HCT116 (cell line): ENCODE data around the gene SUCLG2. TPM values are rescaled to one million over a fixed set of nuclear protein-coding genes. Genes with fewer than 3 reads are reported as not detected.

Experiments used
- ATAC-seq: fragments of 200-7000 bp; cut with Tn5 transposase; 2 replicates; pipeline ENCODE4 v1.9.1; 2020; ENCODE audit warnings: mild to moderate bottlenecking, moderate library complexity
- BruUV-seq: library from RNA; stranded (reverse); fragments of 400-500 nt; replicated peaks from 2 replicates; lab custom pipeline; 2021; lab: Mats Ljungman, UMichigan
- CTCF ChIA-PET: fragments of 300-600 bp; sonication (Branson Sonifier 250); formaldehyde crosslinking; loops from one replicate; lab custom pipeline; 2021; ENCODE audit warnings: antibody characterized with exemption; lab: Charles Lee
- POLR2A ChIA-PET: fragments of 300-600, 350-600 bp; sonication (Branson Sonifier 250); formaldehyde crosslinking; loops from one replicate; lab custom pipeline; 2021; ENCODE audit warnings: antibody characterized with exemption; lab: Charles Lee
- RAD21 ChIA-PET, 2 experiments: fragments of 300-600 bp; sonication (Branson Sonifier 250); formaldehyde crosslinking; loops; one replicate each; lab custom pipeline; 2023; ENCODE audit warnings: low total read pairs in 2 of 2; ENCODE audit not compliant: uncharacterized antibody in 2 of 2, unreplicated experiment in 2 of 2, low non-redundant PET in 1 of 2; lab: Charles Lee
- DNase-seq: peaks from one replicate; pipeline ENCODE4 v3.0.0-alpha.2; 2010; ENCODE audit warnings: low read depth, low spot score
- H2AFZ ChIP-seq: fragments of 200-600 bp; shearing (Covaris generic), sonication (generic); 2 replicates; pipeline ENCODE4 v1.6.1; 2017; ENCODE audit warnings: low read depth, mixed run types, mixed read lengths, antibody characterized with exemption, low read length; ENCODE audit not compliant: poor library complexity, severe bottlenecking
- H3K27ac ChIP-seq: 2 replicates; pipeline ENCODE4 v1.5.1; 2012; ENCODE audit warnings: low read depth, low read length
- H3K27me3 ChIP-seq: fragments of 200-600 bp; sonication (generic); 2 replicates; pipeline ENCODE4 v1.6.1; 2016; ENCODE audit warnings: mixed run types, low read length, mixed read lengths; ENCODE audit not compliant: insufficient read depth
- H3K36me3 ChIP-seq, 2 experiments: fragments of 200-500 bp in 1 of 2; fragments of 200-600 bp in 1 of 2; sonication (Bioruptor generic) in 1 of 2; sonication (generic) in 1 of 2; 2 replicates each; pipeline versions ENCODE4 v1.5.1 to v1.6.1; 2014 to 2016; ENCODE audit warnings: low read length in 2 of 2, inconsistent platforms in 1 of 2, mixed read lengths in 1 of 2, mixed run types in 1 of 2; ENCODE audit not compliant: insufficient read depth in 2 of 2, control insufficient read depth in 1 of 2
- H3K4me1 ChIP-seq, 2 experiments: fragments of 200-600 bp in 1 of 2; sonication (generic) in 1 of 2; 2 replicates each; pipeline versions ENCODE4 v1.5.1 to v1.6.1; 2012 to 2017; ENCODE audit warnings: low read length in 2 of 2, inconsistent platforms in 1 of 2, mild to moderate bottlenecking in 1 of 2, mixed read lengths in 1 of 2, mixed run types in 1 of 2, moderate library complexity in 1 of 2; ENCODE audit not compliant: insufficient read depth in 2 of 2, control insufficient read depth in 1 of 2
- H3K4me2 ChIP-seq: fragments of 200-600 bp; sonication (generic); 2 replicates; pipeline ENCODE4 v1.6.1; 2017; ENCODE audit warnings: mixed run types, low read length, mixed read lengths
- H3K4me3 ChIP-seq, 2 experiments: fragments of 200-600 bp in 1 of 2; sonication (generic) in 1 of 2; replicated peaks in 1 of 2; 2 replicates each; pipeline ENCODE4 v1.5.1; 2011 to 2016; ENCODE audit warnings: low read length in 2 of 2, control low read depth in 1 of 2, low read depth in 1 of 2, mild to moderate bottlenecking in 1 of 2, mixed read lengths in 1 of 2, mixed run types in 1 of 2
- H3K79me2 ChIP-seq: fragments of 200-600 bp; sonication (generic); 2 replicates; pipeline ENCODE4 v1.6.1; 2017; ENCODE audit warnings: mild to moderate bottlenecking, mixed run types, low read length, moderate library complexity, mixed read lengths; ENCODE audit not compliant: insufficient read depth
- H3K9ac ChIP-seq: fragments of 200-600 bp; sonication (generic); 2 replicates; pipeline ENCODE4 v1.6.1; 2016; ENCODE audit warnings: low read length, mixed read lengths
- H3K9me2 ChIP-seq: fragments of 200-600 bp; sonication (generic), shearing (Covaris generic); 2 replicates; pipeline ENCODE4 v1.6.1; 2017; ENCODE audit warnings: mixed run types, mild to moderate bottlenecking, moderate library complexity; ENCODE audit not compliant: insufficient read depth
- H3K9me3 ChIP-seq, 2 experiments: fragments of 200-500 bp in 1 of 2; fragments of 200-600 bp in 1 of 2; sonication (Bioruptor generic) in 1 of 2; sonication (generic) in 1 of 2; 2 replicates each; pipeline ENCODE4 v1.6.1; 2014 to 2017; ENCODE audit warnings: low read length in 2 of 2, mixed read lengths in 2 of 2, inconsistent platforms in 1 of 2, low read depth in 1 of 2, mild to moderate bottlenecking in 1 of 2, mixed run types in 1 of 2, moderate library complexity in 1 of 2; ENCODE audit not compliant: control insufficient read depth in 1 of 2, insufficient read depth in 1 of 2
- H4K20me1 ChIP-seq: fragments of 200-600 bp; sonication (generic), shearing (Covaris generic); 2 replicates; pipeline ENCODE4 v1.6.1; 2017; ENCODE audit warnings: mixed run types, mild to moderate bottlenecking, moderate library complexity; ENCODE audit not compliant: insufficient read depth
- ATF3 ChIP-seq: IDR thresholded peaks from 2 replicates; pipeline ENCODE4 v1.6.1; 2012
- CBX3 ChIP-seq: IDR thresholded peaks from 2 replicates; pipeline ENCODE4 v1.6.1; 2012; ENCODE audit warnings: low read depth
- EGR1 ChIP-seq: IDR thresholded peaks from 2 replicates; pipeline ENCODE4 v1.6.1; 2012; ENCODE audit warnings: low read depth
- ELF1 ChIP-seq: IDR thresholded peaks from 2 replicates; pipeline ENCODE4 v1.6.1; 2012; ENCODE audit warnings: low read depth, borderline replicate concordance
- EZH2 ChIP-seq: fragments of 200-600 bp; sonication (generic); IDR thresholded peaks from 2 replicates; pipeline ENCODE4 v1.6.1; 2017; ENCODE audit warnings: antibody characterized with exemption, mixed run types
- EZH2phosphoT487 ChIP-seq: fragments of 200-600 bp; IDR thresholded peaks from 2 replicates; pipeline ENCODE4 v1.6.1; 2018; ENCODE audit warnings: antibody characterized with exemption, borderline replicate concordance
- FOSL1 ChIP-seq: IDR thresholded peaks from 2 replicates; pipeline ENCODE4 v1.6.1; 2012; ENCODE audit warnings: low read depth
- JUND ChIP-seq: IDR thresholded peaks from 2 replicates; pipeline ENCODE4 v1.6.1; 2012
- MAX ChIP-seq: IDR thresholded peaks from 2 replicates; pipeline ENCODE4 v1.6.1; 2012
- POLR2A ChIP-seq: IDR thresholded peaks from 2 replicates; pipeline ENCODE4 v1.7.0; 2011; ENCODE audit warnings: borderline replicate concordance; ENCODE audit not compliant: insufficient read depth, insufficient read length; ENCODE audit errors: extremely low read depth
- POLR2AphosphoS5 ChIP-seq: IDR thresholded peaks from 2 replicates; pipeline ENCODE4 v1.6.1; 2011; ENCODE audit warnings: mild to moderate bottlenecking, low read depth, low read length, moderate library complexity
- REST ChIP-seq: IDR thresholded peaks from 2 replicates; pipeline ENCODE4 v1.6.1; 2012; ENCODE audit warnings: low read depth
- SIN3A ChIP-seq: IDR thresholded peaks from 2 replicates; pipeline ENCODE4 v1.6.1; 2012; ENCODE audit warnings: low read depth
- SP1 ChIP-seq: IDR thresholded peaks from 2 replicates; pipeline ENCODE4 v1.6.1; 2012; ENCODE audit warnings: low read depth
- SRF ChIP-seq: IDR thresholded peaks from 2 replicates; pipeline ENCODE4 v1.6.1; 2012; ENCODE audit warnings: low read depth
- TCF7L2 ChIP-seq: IDR thresholded peaks from 2 replicates; pipeline ENCODE4 v1.7.0; 2011; ENCODE audit warnings: borderline replicate concordance, inconsistent platforms; ENCODE audit not compliant: insufficient read depth, insufficient read length; ENCODE audit errors: extremely low read depth
- ZNF274 ChIP-seq: fragments of 200-500 bp; sonication (Bioruptor generic); IDR thresholded peaks from 2 replicates; pipeline ENCODE4 v1.6.1; 2014; ENCODE audit warnings: mild to moderate bottlenecking, low read depth, low read length, inconsistent platforms
- intact Hi-C: fragments of 100-400 bp; cut with micrococcal nuclease; formaldehyde crosslinking; loops from 2 replicates; pipeline ENCODE4 v1.10.0; 2022
- total RNA-seq: library from RNA; stranded (reverse); gene quantifications from one replicate; pipeline ENCODE4 v1.2.1, GENCODE V29; 2021; ENCODE audit not compliant: unreplicated experiment

SUCLG2 gene
- total RNA-seq, 1 experiment from 2014 or later = 49.2 TPM

GRCh38 chr3:67461667-67462142 lies 192.7 kb downstream of the SUCLG2 start:
- ChIA-PET RAD21 (no interaction called here), POLR2A (no interaction called here), CTCF (no interaction called here)
- H4K20me1 ChIP-seq = no peaks in the 10 kb centered on the region
- H2AFZ ChIP-seq = no peak overlapping the region
- H3K27ac ChIP-seq = no peak overlapping the region
- H3K79me2 ChIP-seq = no peaks in the 10 kb centered on the region
- BruUV-seq = no TSS peak
- H3K4me1 ChIP-seq = no peaks in the 10 kb centered on the region
- intact Hi-C loops = no loop called here
- no peaks in the 10 kb centered on the region for H3K27me3 ChIP-seq
- ATAC-seq = no peak
- no peak overlapping the region for H3K9ac ChIP-seq
- no peak for TF ChIP-seq TCF7L2
- no peak for TF ChIP-seq EGR1
- H3K36me3 ChIP-seq = no peaks in the 10 kb centered on the region
- no peak overlapping the region for H3K4me3 ChIP-seq
- H3K9me2 ChIP-seq = no peaks in the 10 kb centered on the region
- DNase-seq = no peak
- no peaks in the 10 kb centered on the region for H3K9me3 ChIP-seq
- no peak overlapping the region for H3K4me2 ChIP-seq

GRCh38 chr3:67460841-67461510 lies 193.4 kb downstream of the SUCLG2 start:
- Histone ChIP-seq H3K9me2 (no peaks in the 10 kb centered on the region), H3K4me2 (no peak overlapping the region), H2AFZ (no peak overlapping the region), H3K36me3 (no peaks in the 10 kb centered on the region), H3K27me3 (no peaks in the 10 kb centered on the region), H3K9me3 (no peaks in the 10 kb centered on the region), H4K20me1 (no peaks in the 10 kb centered on the region), H3K9ac (no peak overlapping the region), H3K4me3 (no peak overlapping the region), H3K79me2 (no peaks in the 10 kb centered on the region), H3K27ac (no peak overlapping the region), H3K4me1 (no peaks in the 10 kb centered on the region)
- intact Hi-C loops = no loop called here
- TF ChIP-seq SIN3A (no peak), FOSL1 (no peak), ZNF274 (no peak), REST (no peak), EZH2phosphoT487 (no peak), CBX3 (no peak), TCF7L2 (no peak), SP1 (no peak), EZH2 (no peak), POLR2A (no peak), ATF3 (no peak), POLR2AphosphoS5 (no peak), SRF (no peak), ELF1 (no peak), MAX (no peak), JUND (no peak)
- no TSS peak for BruUV-seq
- DNase-seq (no peak), ATAC-seq (no peak)
- ChIA-PET CTCF (no interaction called here), POLR2A (no interaction called here), RAD21 (no interaction called here)
